ENCODE data around the gene ZNF503. TPM values are rescaled to one million over a fixed set of nuclear protein-coding genes. Genes with fewer than 3 reads are reported as not detected.

The ZNF503 gene
- total and polyA plus RNA-seq, 2 of the 8 experiments (the other 6 are each of a cell fraction or from before 2014, with no cell fraction given) = 0.03 to 0.13 TPM

DNA sequence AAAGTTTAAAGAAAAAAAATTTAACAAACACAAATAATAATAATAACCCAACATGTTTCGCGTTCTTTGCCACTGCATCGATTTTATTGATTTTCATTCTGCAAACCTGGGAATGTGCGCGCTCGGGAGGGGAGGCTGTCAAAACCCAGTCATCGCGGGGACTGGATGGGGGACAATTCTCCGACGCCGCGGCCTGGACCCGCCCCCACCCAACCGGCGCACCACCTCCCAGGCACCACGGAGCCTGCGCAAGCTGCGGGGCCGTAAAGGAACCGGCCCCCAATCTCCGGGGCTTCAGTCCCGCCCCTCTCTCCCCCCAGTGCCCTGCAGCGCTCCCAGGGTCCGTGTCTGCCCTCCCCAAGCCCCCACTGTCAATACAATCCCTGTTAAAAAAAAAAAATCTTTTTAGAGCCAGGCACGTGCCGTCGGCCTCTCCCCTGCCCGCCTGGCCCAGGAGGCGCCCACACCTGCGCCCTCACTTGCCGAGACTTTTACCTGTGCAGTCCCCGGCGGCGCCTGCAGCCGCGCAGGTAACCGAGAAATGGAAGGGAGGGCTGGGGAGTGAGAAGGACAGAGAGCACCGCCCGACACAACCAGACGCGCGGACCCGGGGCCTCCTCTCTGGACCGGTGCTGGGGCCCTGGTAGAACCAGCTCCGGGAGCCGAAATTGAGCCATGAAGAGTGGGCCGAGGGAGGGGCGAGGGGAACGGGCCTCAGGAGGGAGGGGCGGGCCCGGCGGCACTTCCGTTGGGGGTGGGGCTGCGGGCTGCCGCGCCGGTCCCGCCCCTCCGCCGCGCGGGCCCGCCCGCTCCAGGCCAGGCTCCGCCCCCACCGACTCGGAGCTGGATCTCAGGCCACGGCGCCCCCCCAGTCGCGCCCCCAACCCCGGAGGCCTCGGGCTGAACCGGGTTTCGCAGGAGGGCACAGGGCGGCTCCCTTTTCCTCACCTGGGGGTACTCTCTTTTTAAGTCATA lies 7.6 kb upstream of the ZNF503 start (continued):
- TF ChIP-seq CHD2 (IDR thresholded peaks at IDR 0.05; ENCODE audit: low read length) (no peak; the same call in 1 of the 2 replicates), ASH2L (IDR thresholded peaks at IDR 0.05; ENCODE audit: low read length) (peak; percentile 67), RBBP5 (IDR thresholded peaks at IDR 0.05; ENCODE audit: borderline replicate concordance, low read depth, low read length) (no peak), JUN (IDR thresholded peaks at IDR 0.05; ENCODE audit: low read depth, low read length) (no peak), EZH2 (IDR thresholded peaks at IDR 0.05; ENCODE audit: low read depth, low read length, severe bottlenecking) (no peak)
